GM21528 (cell line): ENCODE results near the gene ZMAT5.
"Not testable (repeated sequence)": the region's sequence is repeated elsewhere in the genome, so short reads cannot be mapped to it uniquely, and the experiment has no call there.

Experiments used
- ATAC-seq: cut with Tn5 transposase; IDR thresholded peaks from one replicate; pipeline ENCODE4 v1.9.1; 2021; ENCODE audit warnings: mild to moderate bottlenecking, moderate library complexity; ENCODE audit not compliant: unreplicated experiment, low FRiP score

Gene ZMAT5

GRCh38 chr22:29755889-29756288, 10.9 kb downstream of the ZMAT5 start:
- ATAC-seq, result no peak

- not testable (repeated sequence) for ATAC-seq
Measured at GRCh38 chr22:29754658-29755395, 12.0 kb downstream of the ZMAT5 start.

- no peak for ATAC-seq
Measured at GRCh38 chr22:29753808-29754657, 12.8 kb downstream of the ZMAT5 start.

- ATAC-seq, result no peak
Measured at GRCh38 chr22:29751669-29752068, 15.1 kb downstream of the ZMAT5 start.

- no peak for ATAC-seq
Measured at GRCh38 chr22:29750559-29751538, 16.0 kb downstream of the ZMAT5 start.

GRCh38 chr22:29750029-29750428, 16.8 kb downstream of the ZMAT5 start:
- no peak for ATAC-seq

GRCh38 chr22:29748248-29748893, 18.4 kb downstream of the ZMAT5 start:
- no peak for ATAC-seq

GRCh38 chr22:29747832-29748231, 19.0 kb downstream of the ZMAT5 start:
- ATAC-seq, result no peak

- ATAC-seq, result no peak
Measured at GRCh38 chr22:29744902-29745301, 21.9 kb downstream of the ZMAT5 start.

- no peak for ATAC-seq
Measured at GRCh38 chr22:29742326-29742725, 24.5 kb downstream of the ZMAT5 start.

GRCh38 chr22:29741926-29742325, 24.9 kb downstream of the ZMAT5 start:
- no peak for ATAC-seq

- ATAC-seq, result no peak
Measured at GRCh38 chr22:29740216-29740615, 26.6 kb downstream of the ZMAT5 start.

GRCh38 chr22:29739346-29739875, 27.4 kb downstream of the ZMAT5 start:
- ATAC-seq, result no peak

GRCh38 chr22:29738118-29738815, 28.5 kb downstream of the ZMAT5 start:
- ATAC-seq, result no peak

- ATAC-seq, result no peak
Measured at GRCh38 chr22:29737251-29738117, 29.3 kb downstream of the ZMAT5 start.

GRCh38 chr22:29735416-29735815, 31.4 kb downstream of the ZMAT5 start:
- ATAC-seq, result no peak

GRCh38 chr22:29734838-29735237, 32.0 kb downstream of the ZMAT5 start:
- no peak for ATAC-seq

GRCh38 chr22:29734406-29734805, 32.4 kb downstream of the ZMAT5 start:
- ATAC-seq, result no peak
